PC-9 (cell line): ENCODE results near the gene TECPR1.

Source experiments
- CTCF ChIP-seq: fragments of 200-600 bp; sonication (generic); conservative IDR thresholded peaks from 2 replicates; pipeline ENCODE4 v1.6.1; 2017; ENCODE audit warnings: mixed run types, antibody characterized with exemption, mild to moderate bottlenecking, moderate library complexity
- EZH2 ChIP-seq: fragments of 200-600 bp; sonication (generic); IDR thresholded peaks from 2 replicates; pipeline ENCODE4 v1.8.0; 2017; ENCODE audit warnings: antibody characterized with exemption, low read depth

GRCh38 chr7:98232799-98233198 is 19.2 kb downstream of the TECPR1 start:
- TF ChIP-seq EZH2 (no peak), CTCF (no peak)
